Measurements from ENCODE around the gene NAA38.
A peak's percentile ranks its signal among the peaks of the same experiment; 100 is the strongest.

DNA sequence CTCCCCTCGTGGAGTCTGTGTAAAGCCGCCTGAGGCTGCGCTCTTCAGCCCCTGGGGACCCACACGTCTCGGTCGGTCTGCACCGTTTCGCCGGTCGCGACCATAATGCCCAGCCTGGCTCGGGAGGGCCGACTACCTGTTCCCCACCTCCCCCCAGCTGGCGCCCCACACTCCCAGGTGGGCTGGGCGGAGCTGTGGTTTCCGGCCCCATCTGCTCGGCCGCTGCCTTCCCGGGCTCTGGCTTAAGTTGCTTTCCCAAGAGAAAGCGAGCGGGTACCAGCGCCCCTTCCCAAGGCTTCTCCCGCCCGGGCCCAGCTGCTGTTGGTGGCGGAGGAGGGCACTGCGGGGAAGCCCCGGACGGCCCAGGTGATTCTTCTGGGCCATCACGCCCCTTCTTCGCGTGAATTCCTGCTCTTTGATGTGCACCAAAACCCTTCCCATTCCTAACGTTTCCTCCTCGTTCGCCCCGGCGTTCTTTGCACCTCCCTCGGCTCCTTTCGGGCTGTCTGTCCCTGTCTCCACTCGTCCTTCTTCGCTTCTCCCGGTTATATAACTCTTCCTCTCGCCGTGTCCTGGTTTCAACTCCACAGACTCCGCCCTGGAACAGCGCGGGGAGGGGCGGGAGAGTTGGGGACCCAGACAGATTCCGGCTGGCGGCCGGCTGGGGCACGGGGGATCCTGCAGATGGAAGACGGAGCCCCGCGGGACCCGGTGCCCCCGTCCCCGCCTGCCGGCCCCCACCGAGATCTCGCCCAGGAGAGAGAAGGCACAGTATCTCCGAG lies 21.4 kb downstream of the NAA38 start:
- TF ChIP-seq, protein P1, sequence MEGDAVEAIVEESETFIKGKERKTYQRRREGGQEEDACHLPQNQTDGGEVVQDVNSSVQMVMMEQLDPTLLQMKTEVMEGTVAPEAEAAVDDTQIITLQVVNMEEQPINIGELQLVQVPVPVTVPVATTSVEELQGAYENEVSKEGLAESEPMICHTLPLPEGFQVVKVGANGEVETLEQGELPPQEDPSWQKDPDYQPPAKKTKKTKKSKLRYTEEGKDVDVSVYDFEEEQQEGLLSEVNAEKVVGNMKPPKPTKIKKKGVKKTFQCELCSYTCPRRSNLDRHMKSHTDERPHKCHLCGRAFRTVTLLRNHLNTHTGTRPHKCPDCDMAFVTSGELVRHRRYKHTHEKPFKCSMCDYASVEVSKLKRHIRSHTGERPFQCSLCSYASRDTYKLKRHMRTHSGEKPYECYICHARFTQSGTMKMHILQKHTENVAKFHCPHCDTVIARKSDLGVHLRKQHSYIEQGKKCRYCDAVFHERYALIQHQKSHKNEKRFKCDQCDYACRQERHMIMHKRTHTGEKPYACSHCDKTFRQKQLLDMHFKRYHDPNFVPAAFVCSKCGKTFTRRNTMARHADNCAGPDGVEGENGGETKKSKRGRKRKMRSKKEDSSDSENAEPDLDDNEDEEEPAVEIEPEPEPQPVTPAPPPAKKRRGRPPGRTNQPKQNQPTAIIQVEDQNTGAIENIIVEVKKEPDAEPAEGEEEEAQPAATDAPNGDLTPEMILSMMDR (IDR thresholded peaks at IDR 0.05 in 4 of 5, conservative IDR thresholded peaks at IDR 0.05 in 1 of 5): no peak
- peak in 1 of 2 donors; percentile 76 for TF ChIP-seq POLR2A (IDR thresholded peaks at IDR 0.05)

Measured in gastrocnemius medialis (tissue), 4 donors.